H9 (cell line): ENCODE results near the gene LONP2. TPM values are rescaled to one million over a fixed set of nuclear protein-coding genes. Genes with fewer than 3 reads are reported as not detected.

Experiments
- DNase-seq: peaks from one replicate; pipeline ENCODE4 v3.0.0-alpha.2; 2017
- H2AFZ ChIP-seq: one replicate; pipeline ENCODE4 v1.6.1; 2013; ENCODE audit warnings: mild to moderate bottlenecking, low read length, control low read depth, moderate library complexity
- H2AK5ac ChIP-seq: 2 replicates; pipeline ENCODE4 v1.6.1; 2013; ENCODE audit warnings: low read length, control low read depth, mixed read lengths; ENCODE audit not compliant: insufficient read length
- H2BK120ac ChIP-seq: one replicate; pipeline ENCODE4 v1.6.1; 2013; ENCODE audit warnings: low read depth, mild to moderate bottlenecking, low read length, control low read depth, inconsistent platforms; ENCODE audit not compliant: poor library complexity, severe bottlenecking
- H2BK12ac ChIP-seq: 2 replicates; pipeline ENCODE4 v1.6.1; 2013; ENCODE audit warnings: low read length, control low read depth, mixed read lengths, low read depth; ENCODE audit not compliant: insufficient read length
- H2BK15ac ChIP-seq: 2 replicates; pipeline ENCODE4 v1.6.1; 2013; ENCODE audit warnings: low read depth, low read length, control low read depth
- H2BK20ac ChIP-seq: one replicate; pipeline ENCODE4 v1.6.1; 2013; ENCODE audit warnings: low read depth, mild to moderate bottlenecking, low read length, control low read depth, inconsistent platforms; ENCODE audit not compliant: poor library complexity, severe bottlenecking
- H2BK5ac ChIP-seq: 2 replicates; pipeline ENCODE4 v1.6.1; 2013; ENCODE audit warnings: low read length, control low read depth, mixed read lengths; ENCODE audit not compliant: insufficient read length
- H3K14ac ChIP-seq: 2 replicates; pipeline ENCODE4 v1.6.1; 2013; ENCODE audit warnings: low read length, control low read depth; ENCODE audit not compliant: insufficient read depth
- H3K18ac ChIP-seq: 2 replicates; pipeline ENCODE4 v1.6.1; 2013; ENCODE audit warnings: low read depth, mild to moderate bottlenecking, mixed read lengths, low read length, control low read depth; ENCODE audit not compliant: insufficient read length
- H3K23ac ChIP-seq: 2 replicates; pipeline ENCODE4 v1.6.1; 2013; ENCODE audit warnings: low read length, control low read depth, mixed read lengths, low read depth; ENCODE audit not compliant: insufficient read length
- H3K23me2 ChIP-seq: 2 replicates; pipeline ENCODE4 v1.6.1; 2013; ENCODE audit warnings: low read depth, mild to moderate bottlenecking, mixed read lengths, low read length, control low read depth; ENCODE audit not compliant: insufficient read length, poor library complexity, severe bottlenecking
- H3K27ac ChIP-seq: 2 replicates; pipeline ENCODE4 v1.5.1; 2013; ENCODE audit warnings: low read length, control low read depth, mixed read lengths, low read depth; ENCODE audit not compliant: insufficient read length
- H3K27me3 ChIP-seq: 2 replicates; pipeline ENCODE4 v1.6.1; 2013; ENCODE audit warnings: low read length, control low read depth, inconsistent platforms; ENCODE audit not compliant: insufficient read depth
- H3K4ac ChIP-seq: 2 replicates; pipeline ENCODE4 v1.6.1; 2013; ENCODE audit warnings: low read depth, mild to moderate bottlenecking, control low read depth, inconsistent platforms, low read length, moderate library complexity
- H3K4me1 ChIP-seq: 2 replicates; pipeline ENCODE4 v1.6.1; 2013; ENCODE audit warnings: low read length, control low read depth, inconsistent platforms; ENCODE audit not compliant: insufficient read depth
- H3K4me2 ChIP-seq: 2 replicates; pipeline ENCODE4 v1.6.1; 2013; ENCODE audit warnings: low read length, control low read depth, mixed read lengths; ENCODE audit not compliant: insufficient read length, insufficient read depth
- H3K56ac ChIP-seq: 2 replicates; pipeline ENCODE4 v1.6.1; 2013; ENCODE audit warnings: low read depth, mild to moderate bottlenecking, mixed read lengths, low read length, control low read depth; ENCODE audit not compliant: insufficient read length
- H3K79me1 ChIP-seq: 2 replicates; pipeline ENCODE4 v1.6.1; 2013; ENCODE audit warnings: low read depth, mild to moderate bottlenecking, moderate library complexity, low read length, control low read depth, inconsistent platforms; ENCODE audit not compliant: insufficient read depth, poor library complexity, severe bottlenecking
- H3K79me2 ChIP-seq: 2 replicates; pipeline ENCODE4 v1.6.1; 2013; ENCODE audit warnings: low read length, control low read depth, inconsistent platforms; ENCODE audit not compliant: insufficient read depth
- H3K9ac ChIP-seq: 2 replicates; pipeline ENCODE4 v1.6.1; 2013; ENCODE audit warnings: low read length, control low read depth, mixed read lengths; ENCODE audit not compliant: insufficient read length; ENCODE audit errors: extremely low read depth
- H3K9me3 ChIP-seq: one replicate; pipeline ENCODE4 v1.6.1; 2013; ENCODE audit warnings: low read depth, low read length, inconsistent platforms; ENCODE audit not compliant: control insufficient read depth
- H3T11ph ChIP-seq: one replicate; pipeline ENCODE4 v1.6.1; 2013; ENCODE audit warnings: mild to moderate bottlenecking, low read length, control low read depth, inconsistent platforms
- H4K20me1 ChIP-seq: one replicate; pipeline ENCODE4 v1.6.1; 2013; ENCODE audit not compliant: control insufficient read depth, insufficient read length, insufficient read depth
- H4K5ac ChIP-seq: 2 replicates; pipeline ENCODE4 v1.6.1; 2013; ENCODE audit warnings: low read depth, mild to moderate bottlenecking, mixed read lengths, low read length, control low read depth; ENCODE audit not compliant: insufficient read length
- H4K8ac ChIP-seq: replicated peaks from 2 replicates; pipeline ENCODE4 v1.6.1; 2013; ENCODE audit warnings: low read length, control low read depth, mixed read lengths, low read depth; ENCODE audit not compliant: insufficient read length
- H4K91ac ChIP-seq: 2 replicates; pipeline ENCODE4 v1.6.1; 2013; ENCODE audit warnings: low read depth, mild to moderate bottlenecking, moderate library complexity, mixed read lengths, low read length, control low read depth; ENCODE audit not compliant: insufficient read length
- H3K27ac Mint-ChIP-seq, 3 experiments: 2 replicates in 2 of 3; 3 replicates in 1 of 3; pipeline ENCODE4 v1.8.0; 2020 to 2021; ENCODE audit warnings: mixed read lengths in 3 of 3, mild to moderate bottlenecking in 1 of 3, moderate library complexity in 1 of 3
- H3K27me3 Mint-ChIP-seq: 2 replicates; pipeline ENCODE4 v1.8.0; 2021; ENCODE audit warnings: low read depth, mild to moderate bottlenecking, moderate library complexity, mixed read lengths
- H3K36me3 Mint-ChIP-seq, 3 experiments: 2 replicates in 2 of 3; 3 replicates in 1 of 3; pipeline ENCODE4 v1.8.0; 2020 to 2021; ENCODE audit warnings: low read depth in 3 of 3, mixed read lengths in 3 of 3; ENCODE audit not compliant: insufficient read depth in 1 of 3
- H3K4me1 Mint-ChIP-seq, 2 experiments: 2 replicates each; pipeline ENCODE4 v1.8.0; 2020; ENCODE audit warnings: mixed read lengths in 2 of 2
- H3K4me3 Mint-ChIP-seq, 2 experiments: 2 replicates in 1 of 2; 3 replicates in 1 of 2; pipeline ENCODE4 v1.8.0; 2020 to 2021; ENCODE audit warnings: mild to moderate bottlenecking in 2 of 2, mixed read lengths in 2 of 2, moderate library complexity in 1 of 2
- H3K9me3 Mint-ChIP-seq, 2 experiments: 2 replicates in 1 of 2; 3 replicates in 1 of 2; pipeline ENCODE4 v1.8.0; 2020; ENCODE audit warnings: mild to moderate bottlenecking in 2 of 2, mixed read lengths in 2 of 2, moderate library complexity in 1 of 2
- WGBS: extraction: QIAGEN DNeasy Blood & Tissue Kit; methylation state at CpG from one replicate; pipeline ENCODE4 v1.1.7; 2013; ENCODE audit warnings: missing lambda C conversion rate, low lambda C conversion rate, mixed read lengths; ENCODE audit not compliant: insufficient read length; ENCODE audit errors: extremely low coverage; 5-methylcytosine and 5-hydroxymethylcytosine counted together
- total RNA-seq: library from RNA; stranded (reverse); gene quantifications from 2 replicates; pipeline ENCODE4 v1.2.1, GENCODE V29; 2021
- TF ChIP-seq, protein P1 (sequence below): fragments of 200-600 bp; sonication (generic); conservative IDR thresholded peaks from 3 replicates; pipeline ENCODE4 v1.8.0; 2021; ENCODE audit warnings: antibody characterized with exemption, mild to moderate bottlenecking

Gene LONP2
- total RNA-seq, 1 experiment from 2014 or later: 27.8 TPM

DNA sequence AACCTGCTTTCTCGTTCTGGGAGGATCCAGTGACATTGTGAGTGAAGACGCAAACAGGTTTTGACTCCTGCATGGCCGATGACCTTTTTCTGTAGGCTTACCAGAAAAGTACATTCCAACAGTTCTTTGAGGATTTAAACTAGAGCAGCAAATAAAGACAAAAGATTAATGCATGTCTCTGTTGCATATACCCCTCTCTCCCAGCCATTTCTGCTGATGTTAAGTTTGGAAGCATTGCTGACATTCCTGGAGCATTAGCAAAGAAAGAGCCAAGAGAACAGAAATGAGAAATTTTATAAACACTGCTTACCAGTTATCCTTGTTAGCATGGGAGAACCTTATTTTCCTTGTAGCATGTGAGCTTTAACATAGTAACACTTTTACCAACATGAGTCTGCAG lies 91.9 kb downstream of the LONP2 start:
- no peak overlapping the region for H2AK5ac ChIP-seq
- no peak overlapping the region for H2BK5ac ChIP-seq
- no peak overlapping the region for H2BK120ac ChIP-seq
- no peaks in the 10 kb centered on the region for H3K79me2 ChIP-seq
- H3K9ac ChIP-seq: no peak overlapping the region
- no peak overlapping the region for H4K91ac ChIP-seq
- no peaks in the 10 kb centered on the region for H3K9me3 Mint-ChIP-seq
- H3K23me2 ChIP-seq: no peaks in the 10 kb centered on the region
- H3K4me1 ChIP-seq: peaks cover 10% of the 10 kb centered on the region; the same call in 1 of the 2 replicates
- no peak overlapping the region for H3K27ac ChIP-seq
- no peak for DNase-seq
- H3K56ac ChIP-seq: no peak overlapping the region
- no peaks in the 10 kb centered on the region for H3K79me1 ChIP-seq
- H3K27ac Mint-ChIP-seq: peak overlapping the region in 2 of 3 experiments; percentile 72 to 90; a peak in 3 of 7 replicates
- H3K4me1 Mint-ChIP-seq: peaks cover 19 to 24% of the 10 kb centered on the region in 2 experiments
- H4K8ac ChIP-seq: no peak overlapping the region
- no CpG with 5 or more reads among the region's 3 CpGs for WGBS
- H2AFZ ChIP-seq: no peak overlapping the region
- no peak overlapping the region for H3K23ac ChIP-seq
- H3K9me3 ChIP-seq: no peaks in the 10 kb centered on the region
- H3K27me3 ChIP-seq: no peaks in the 10 kb centered on the region
- H2BK20ac ChIP-seq: no peak overlapping the region
- no peak overlapping the region for H3K4ac ChIP-seq
- peaks cover 6 to 29% (median 13%) of the 10 kb centered on the region in 3 experiments; a peak in 6 of 7 replicates for H3K36me3 Mint-ChIP-seq
- H2BK12ac ChIP-seq: no peak overlapping the region
- no peak overlapping the region for H4K5ac ChIP-seq
- H3K18ac ChIP-seq: no peak overlapping the region
- no peak overlapping the region for H2BK15ac ChIP-seq
- H3K14ac ChIP-seq: no peak overlapping the region
- TF ChIP-seq, protein P1, sequence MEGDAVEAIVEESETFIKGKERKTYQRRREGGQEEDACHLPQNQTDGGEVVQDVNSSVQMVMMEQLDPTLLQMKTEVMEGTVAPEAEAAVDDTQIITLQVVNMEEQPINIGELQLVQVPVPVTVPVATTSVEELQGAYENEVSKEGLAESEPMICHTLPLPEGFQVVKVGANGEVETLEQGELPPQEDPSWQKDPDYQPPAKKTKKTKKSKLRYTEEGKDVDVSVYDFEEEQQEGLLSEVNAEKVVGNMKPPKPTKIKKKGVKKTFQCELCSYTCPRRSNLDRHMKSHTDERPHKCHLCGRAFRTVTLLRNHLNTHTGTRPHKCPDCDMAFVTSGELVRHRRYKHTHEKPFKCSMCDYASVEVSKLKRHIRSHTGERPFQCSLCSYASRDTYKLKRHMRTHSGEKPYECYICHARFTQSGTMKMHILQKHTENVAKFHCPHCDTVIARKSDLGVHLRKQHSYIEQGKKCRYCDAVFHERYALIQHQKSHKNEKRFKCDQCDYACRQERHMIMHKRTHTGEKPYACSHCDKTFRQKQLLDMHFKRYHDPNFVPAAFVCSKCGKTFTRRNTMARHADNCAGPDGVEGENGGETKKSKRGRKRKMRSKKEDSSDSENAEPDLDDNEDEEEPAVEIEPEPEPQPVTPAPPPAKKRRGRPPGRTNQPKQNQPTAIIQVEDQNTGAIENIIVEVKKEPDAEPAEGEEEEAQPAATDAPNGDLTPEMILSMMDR: no peak
- H3T11ph ChIP-seq: no peak overlapping the region
- no peaks in the 10 kb centered on the region for H3K27me3 Mint-ChIP-seq
- H3K4me2 ChIP-seq: no peak overlapping the region
- H3K4me3 Mint-ChIP-seq: no peak overlapping the region
- no peaks in the 10 kb centered on the region for H4K20me1 ChIP-seq
